ENCODE data around the gene ELAVL4. TPM values are rescaled to one million over a fixed set of nuclear protein-coding genes. Genes with fewer than 3 reads are reported as not detected.

The ELAVL4 gene
- total RNA-seq, 4 donors from 2014 or later = 0.18 TPM; not detected in 3

GRCh38 chr1:50135716-50136115 lies 27.0 kb downstream of the ELAVL4 start:
- Histone ChIP-seq H3K36me3 (no peaks in the 10 kb centered on the region), H3K4me1 (no peaks in the 10 kb centered on the region), H3K4me3 (no peak overlapping the region), H3K9me3 (no peaks in the 10 kb centered on the region), H3K27me3 (peaks cover 5% of the 10 kb centered on the region), H3K27ac (no peak overlapping the region)
- DNase-seq (ENCODE audit: low spot score in 2 of 2) = no peak
- 35% methylated on average over 2 of the region's 2 CpGs for WGBS
- no peak for TF ChIP-seq POLR2A (IDR thresholded peaks at IDR 0.05)
- TF ChIP-seq POLR2AphosphoS5 (IDR thresholded peaks at IDR 0.05) = no peak
- TF ChIP-seq CTCF (IDR thresholded peaks at IDR 0.05) = no peak
- TF ChIP-seq EP300 (IDR thresholded peaks at IDR 0.05) = no peak

- no peaks in the 10 kb centered on the region for H3K4me1 ChIP-seq
- no peak for TF ChIP-seq POLR2AphosphoS5 (IDR thresholded peaks at IDR 0.05)
- TF ChIP-seq CTCF (IDR thresholded peaks at IDR 0.05) = no peak
- no peak for TF ChIP-seq EP300 (IDR thresholded peaks at IDR 0.05)
- no peak for TF ChIP-seq POLR2A (IDR thresholded peaks at IDR 0.05)
- H3K27ac ChIP-seq = no peak overlapping the region
- H3K4me3 ChIP-seq = no peak overlapping the region
- no peak for DNase-seq (ENCODE audit: low spot score in 2 of 2)
- no peaks in the 10 kb centered on the region for H3K9me3 ChIP-seq
- WGBS = 64% methylated on average over 10 of the region's 10 CpGs
- peaks cover 5% of the 10 kb centered on the region for H3K27me3 ChIP-seq
- H3K36me3 ChIP-seq = no peaks in the 10 kb centered on the region
Measured at GRCh38 chr1:50139339-50140181, 30.8 kb downstream of the ELAVL4 start.

GRCh38 chr1:50140182-50140447 lies 31.4 kb downstream of the ELAVL4 start:
- H3K4me1 ChIP-seq = no peaks in the 10 kb centered on the region
- H3K36me3 ChIP-seq = no peaks in the 10 kb centered on the region
- H3K4me3 ChIP-seq = no peak overlapping the region
- no peak overlapping the region for H3K27ac ChIP-seq
- TF ChIP-seq CTCF (IDR thresholded peaks at IDR 0.05) = no peak
- TF ChIP-seq POLR2A (IDR thresholded peaks at IDR 0.05) = no peak
- no peak for TF ChIP-seq POLR2AphosphoS5 (IDR thresholded peaks at IDR 0.05)
- no peak for TF ChIP-seq EP300 (IDR thresholded peaks at IDR 0.05)
- DNase-seq (ENCODE audit: low spot score in 2 of 2) = no peak
- H3K27me3 ChIP-seq = peaks cover 5% of the 10 kb centered on the region
- 85% methylated on average over 1 of the region's 1 CpG for WGBS
- H3K9me3 ChIP-seq = no peaks in the 10 kb centered on the region

GRCh38 chr1:50147191-50147850 lies 38.6 kb downstream of the ELAVL4 start:
- Histone ChIP-seq H3K9me3 (no peaks in the 10 kb centered on the region), H3K27me3 (no peaks in the 10 kb centered on the region), H3K4me1 (no peaks in the 10 kb centered on the region), H3K4me3 (no peak overlapping the region), H3K27ac (no peak overlapping the region), H3K36me3 (no peaks in the 10 kb centered on the region)
- 60% methylated on average over 4 of the region's 4 CpGs for WGBS
- TF ChIP-seq POLR2A (IDR thresholded peaks at IDR 0.05) (no peak), POLR2AphosphoS5 (IDR thresholded peaks at IDR 0.05) (no peak), EP300 (IDR thresholded peaks at IDR 0.05) (no peak), CTCF (IDR thresholded peaks at IDR 0.05) (no peak)
- DNase-seq (ENCODE audit: low spot score in 2 of 2) = no peak

- Histone ChIP-seq H3K9me3 (no peaks in the 10 kb centered on the region), H3K36me3 (no peaks in the 10 kb centered on the region), H3K4me3 (no peak overlapping the region), H3K27me3 (no peaks in the 10 kb centered on the region), H3K4me1 (no peaks in the 10 kb centered on the region), H3K27ac (no peak overlapping the region)
- TF ChIP-seq CTCF (IDR thresholded peaks at IDR 0.05) (no peak), POLR2AphosphoS5 (IDR thresholded peaks at IDR 0.05) (no peak), POLR2A (IDR thresholded peaks at IDR 0.05) (no peak), EP300 (IDR thresholded peaks at IDR 0.05) (no peak)
- DNase-seq (ENCODE audit: low spot score in 2 of 2) = no peak
- WGBS = 93% methylated on average over 1 of the region's 1 CpG
Measured at GRCh38 chr1:50148142-50148923, 39.6 kb downstream of the ELAVL4 start.
